Endothelial cell of umbilical vein (primary cell): Measurements from ENCODE around the gene TMCC2. TPM values are rescaled to one million over a fixed set of nuclear protein-coding genes. Genes with fewer than 3 reads are reported as not detected.
A peak's percentile ranks its signal among the peaks of the same experiment; 100 is the strongest.

ENCODE experiments used
- BruUV-seq: library from RNA; stranded (reverse); fragments of 400-500 nt; replicated peaks from 2 replicates; lab custom pipeline; 2021; lab: Mats Ljungman, UMichigan
- CTCF ChIA-PET: fragments of 300-600, 350-600 bp; sonication (Branson Sonifier 250); formaldehyde crosslinking; loops from one replicate; lab custom pipeline; 2021; ENCODE audit warnings: antibody characterized with exemption, inconsistent platforms; lab: Charles Lee
- POLR2A ChIA-PET: fragments of 300-600, 350-600 bp; sonication (Branson Sonifier 250); formaldehyde crosslinking; loops from one replicate; lab custom pipeline; 2021; ENCODE audit warnings: antibody characterized with exemption, inconsistent platforms; lab: Charles Lee
- DNase-seq: peaks from one replicate; pipeline ENCODE4 v3.0.0-alpha.2; 2011; ENCODE audit warnings: low read depth, low spot score
- FAIRE-seq: peaks from 2 replicates; lab custom pipeline; 2011; peaks lifted over from hg19 to GRCh38; lab: Jason Lieb, UNC
- H2AFZ ChIP-seq: 2 replicates; pipeline ENCODE4 v1.6.0; 2012; ENCODE audit warnings: low read depth, low read length, control low read depth, inconsistent platforms
- H3K27ac ChIP-seq: 2 replicates; pipeline ENCODE4 v1.5.1; 2011; ENCODE audit warnings: low read depth, mild to moderate bottlenecking, control low read depth, low read length, moderate library complexity; ENCODE audit not compliant: insufficient read depth
- H3K27me3 ChIP-seq, 2 experiments: 2 replicates each; pipeline versions ENCODE4 v1.6.0 to v1.6.1; 2011; ENCODE audit warnings: low read length in 2 of 2, mixed read lengths in 1 of 2; ENCODE audit not compliant: control insufficient read depth in 2 of 2, insufficient read depth in 2 of 2
- H3K36me3 ChIP-seq, 2 experiments: 2 replicates in 1 of 2; 3 replicates in 1 of 2; pipeline ENCODE4 v1.5.1; 2011; ENCODE audit warnings: low read length in 2 of 2, mild to moderate bottlenecking in 1 of 2, moderate library complexity in 1 of 2; ENCODE audit not compliant: control insufficient read depth in 2 of 2, insufficient read depth in 2 of 2; ENCODE audit errors: extremely low read depth in 1 of 2
- H3K4me1 ChIP-seq: 3 replicates; pipeline ENCODE4 v1.5.1; 2011; ENCODE audit warnings: mild to moderate bottlenecking, low read length; ENCODE audit not compliant: control insufficient read depth, insufficient read depth; ENCODE audit errors: extremely low read depth
- H3K4me2 ChIP-seq: 2 replicates; pipeline ENCODE4 v1.6.1; 2011; ENCODE audit warnings: low read length, control low read depth, mixed read lengths; ENCODE audit not compliant: insufficient read depth
- H3K4me3 ChIP-seq, 3 experiments: fragments of 200-600 bp in 1 of 3; sonication (generic), shearing (Covaris generic) in 1 of 3; replicated peaks in 1 of 3; 2 replicates each; pipeline ENCODE4 v1.5.1; 2011 to 2016; ENCODE audit warnings: control low read depth in 3 of 3, low read length in 3 of 3, mild to moderate bottlenecking in 2 of 3, inconsistent platforms in 1 of 3, low read depth in 1 of 3, moderate library complexity in 1 of 3; ENCODE audit not compliant: insufficient read depth in 1 of 3
- H3K79me2 ChIP-seq: 2 replicates; pipeline ENCODE4 v1.6.0; 2012; ENCODE audit warnings: low read length, inconsistent platforms; ENCODE audit not compliant: control insufficient read depth, insufficient read depth
- H3K9ac ChIP-seq: replicated peaks from 2 replicates; pipeline ENCODE3; 2011; ENCODE audit warnings: low read length, control low read depth; ENCODE audit not compliant: insufficient read depth; ENCODE audit errors: extremely low read depth
- H3K9me1 ChIP-seq: replicated peaks from 3 replicates; pipeline ENCODE4 v1.6.0; 2011; ENCODE audit warnings: mild to moderate bottlenecking, low read length; ENCODE audit not compliant: control insufficient read depth, insufficient read depth; ENCODE audit errors: extremely low read depth
- H3K9me3 ChIP-seq: replicated peaks from 2 replicates; pipeline ENCODE4 v1.5.1; 2012; ENCODE audit warnings: low read length, inconsistent platforms; ENCODE audit not compliant: control insufficient read depth, insufficient read depth
- H4K20me1 ChIP-seq: replicated peaks from 2 replicates; pipeline ENCODE3; 2011; ENCODE audit warnings: mild to moderate bottlenecking, low read length; ENCODE audit not compliant: control insufficient read depth, insufficient read depth; ENCODE audit errors: extremely low read depth
- EZH2 ChIP-seq: IDR thresholded peaks from 2 replicates; pipeline ENCODE4 v1.6.1; 2012; ENCODE audit warnings: borderline replicate concordance, low read depth, mild to moderate bottlenecking, moderate library complexity, low read length, inconsistent platforms; ENCODE audit not compliant: severe bottlenecking
- FOS ChIP-seq: IDR thresholded peaks from 2 replicates; pipeline ENCODE4 v1.6.1; 2011; ENCODE audit warnings: mild to moderate bottlenecking, low read length, moderate library complexity, borderline replicate concordance; ENCODE audit not compliant: insufficient read depth
- GATA2 ChIP-seq: IDR thresholded peaks from 2 replicates; pipeline ENCODE4 v1.7.0; 2011; ENCODE audit warnings: low read depth, mild to moderate bottlenecking, moderate library complexity, mixed read lengths, low read length; ENCODE audit not compliant: insufficient read length, insufficient read depth
- JUN ChIP-seq: IDR thresholded peaks from 2 replicates; pipeline ENCODE4 v1.6.1; 2011; ENCODE audit warnings: borderline replicate concordance, low read depth; ENCODE audit not compliant: insufficient read length, insufficient read depth
- MYC ChIP-seq: IDR thresholded peaks from one replicate; pipeline ENCODE4 v1.6.1; 2011; ENCODE audit warnings: mild to moderate bottlenecking, low read depth, low read length
- POLR2A ChIP-seq: IDR thresholded peaks from 2 replicates; pipeline ENCODE4 v1.6.1; 2012; ENCODE audit warnings: low read depth, mild to moderate bottlenecking, control low read depth, low read length
- POLR2AphosphoS5 ChIP-seq: IDR thresholded peaks from 2 replicates; pipeline ENCODE4 v1.6.1; 2012; ENCODE audit warnings: low read depth, mild to moderate bottlenecking, control low read depth, low read length, moderate library complexity; ENCODE audit not compliant: insufficient read depth
- dilution Hi-C: fragments of 300-500 bp; cut with MboI; formaldehyde crosslinking; loops from one replicate; pipeline ENCODE4 v1.15.0; 2019; ENCODE audit warnings: low sequenced_read_pairs; ENCODE audit not compliant: extremely low pct_ligation_motif_present
- intact Hi-C: fragments of 100-400 bp; cut with micrococcal nuclease; formaldehyde crosslinking; loops from one replicate; pipeline ENCODE4 v1.10.0; 2022
- polyA plus RNA-seq, 4 experiments: library from polyadenylated mRNA; depleted of rRNA in 3 of 4; stranded (reverse) in 3 of 4; unstranded in 1 of 4; fragments of >200 nt; gene quantifications; 2 replicates each; pipeline versions ENCODE4 v1.2.1 to v1.2.3, GENCODE V29; 2011 to 2012; ENCODE audit warnings: missing spikeins in 1 of 4
- total RNA-seq: library from RNA; stranded (reverse); gene quantifications from 2 replicates; pipeline ENCODE4 v1.2.3, GENCODE V29; 2021
- TF ChIP-seq, protein P1 (sequence below), 2 donors: IDR thresholded peaks; 1 replicate in 1 of 2; 2 replicates in 1 of 2; pipeline ENCODE4 v1.5.1; 2011; ENCODE audit warnings: low read length in 2 of 2, mild to moderate bottlenecking in 2 of 2, moderate library complexity in 2 of 2, control low read depth in 1 of 2, inconsistent platforms in 1 of 2, low read depth in 1 of 2; ENCODE audit not compliant: insufficient read depth in 1 of 2; ENCODE audit errors: extremely low read depth in 1 of 2
- TF ChIP-seq, protein P2 (sequence below): IDR thresholded peaks from 2 replicates; pipeline ENCODE4 v1.6.1; 2011; ENCODE audit not compliant: insufficient read depth, insufficient read length

The TMCC2 gene
- total and polyA plus RNA-seq, 2 donors (not counting 3 experiments of a cell fraction or from before 2014, with no cell fraction given) = 2.0 to 2.1 TPM

DNA sequence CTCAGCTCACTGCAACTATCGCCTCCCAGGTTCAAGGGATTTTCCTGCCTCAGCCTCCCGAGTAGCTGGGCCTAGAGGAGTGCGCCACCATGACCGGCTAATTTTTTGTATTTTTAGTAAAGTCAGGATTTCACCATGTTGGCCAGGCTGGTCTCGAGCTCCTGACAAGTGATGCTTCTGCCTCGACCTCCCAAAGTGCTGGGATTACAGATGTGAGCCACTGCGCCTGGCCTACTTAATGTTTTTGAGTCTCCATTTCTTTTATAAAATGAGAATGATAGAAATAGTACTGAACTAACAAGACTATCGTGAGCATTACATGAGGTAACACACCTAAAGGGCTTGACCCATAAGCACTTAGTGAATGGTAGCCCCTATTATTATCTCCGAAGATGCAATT is 72.4 kb downstream of the TMCC2 start:
- POLR2A ChIA-PET = no interaction called here
- Histone ChIP-seq H3K9me3 (no peaks in the 10 kb centered on the region), H3K27me3 (no peaks in the 10 kb centered on the region), H3K27ac (no peak overlapping the region), H3K9ac (no peak overlapping the region), H3K4me3 (no peak overlapping the region), H4K20me1 (no peaks in the 10 kb centered on the region), H3K9me1 (no peaks in the 10 kb centered on the region), H3K4me1 (peaks cover 18% of the 10 kb centered on the region), H3K4me2 (no peak overlapping the region), H3K36me3 (peaks cover 0 to 11% of the 10 kb centered on the region in 2 experiments), H2AFZ (no peak overlapping the region), H3K79me2 (no peaks in the 10 kb centered on the region)
- intact Hi-C loops = no loop called here
- dilution Hi-C loops = no loop called here
- BruUV-seq = no TSS peak
- DNase-seq = no peak
- FAIRE-seq = no peak
- TF ChIP-seq MYC (no peak), POLR2AphosphoS5 (no peak), GATA2 (no peak)
- CTCF ChIA-PET = interaction anchor here (2.3 to 3.2 kb wide), 2 partner anchors 21 to 27 kb away, joined by 6 to 18 read pairs; partner anchors contain the start of gene NUAK2

DNA sequence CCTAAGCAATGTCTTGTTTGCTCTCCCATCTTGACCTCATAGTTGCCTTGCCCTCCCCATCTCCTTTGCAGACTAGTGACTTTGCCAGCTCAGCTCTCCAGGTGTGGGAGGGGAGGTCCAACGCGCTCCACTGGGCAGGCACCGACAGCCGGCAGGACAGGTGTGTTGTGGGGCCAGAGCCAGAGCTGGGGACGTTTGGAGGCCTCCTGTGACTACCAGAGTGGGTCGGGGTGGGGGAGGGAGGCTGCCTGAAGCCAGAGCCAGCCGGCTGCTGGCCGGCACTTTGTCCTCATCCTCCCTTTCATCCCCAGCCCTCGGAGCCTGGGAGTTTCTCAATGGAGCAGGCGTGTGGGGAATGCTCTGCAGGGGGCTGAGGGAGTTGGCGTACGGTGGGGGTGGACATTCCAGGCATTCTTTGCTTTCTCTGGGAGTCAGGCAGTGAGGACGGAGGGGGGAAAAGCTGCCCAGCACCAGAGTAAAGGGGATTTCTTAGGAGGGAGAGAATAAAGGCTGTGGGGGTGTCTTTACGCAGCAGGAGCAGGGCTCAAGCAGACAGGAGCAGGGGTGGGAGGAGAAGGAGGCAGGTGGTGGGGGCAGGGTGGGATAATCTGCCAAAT is 73.6 kb downstream of the TMCC2 start:
- Histone ChIP-seq H4K20me1 (no peaks in the 10 kb centered on the region), H3K9me3 (no peaks in the 10 kb centered on the region), H2AFZ (no peak overlapping the region), H3K4me3 (no peak overlapping the region), H3K79me2 (no peaks in the 10 kb centered on the region), H3K36me3 (peaks cover 0 to 11% of the 10 kb centered on the region in 2 experiments), H3K27me3 (no peaks in the 10 kb centered on the region), H3K4me1 (peaks cover 17% of the 10 kb centered on the region), H3K27ac (no peak overlapping the region), H3K4me2 (no peak overlapping the region), H3K9ac (no peak overlapping the region), H3K9me1 (no peaks in the 10 kb centered on the region)
- intact Hi-C loops = loop anchor here (1.0 kb wide), 1 partner anchor 20 kb away; the partner anchor contains the start of gene NUAK2
- no TSS peak for BruUV-seq
- FAIRE-seq = no peak
- ChIA-PET CTCF (interaction anchor here (0.7 to 2.3 kb wide), 5 partner anchors 16 to 29 kb away, joined by 4 to 9 read pairs (median 6); partner anchors contain the start of gene NUAK2), POLR2A (no interaction called here)
- peak; percentile 62 for DNase-seq
- no peak for TF ChIP-seq POLR2A
- TF ChIP-seq, protein P1, sequence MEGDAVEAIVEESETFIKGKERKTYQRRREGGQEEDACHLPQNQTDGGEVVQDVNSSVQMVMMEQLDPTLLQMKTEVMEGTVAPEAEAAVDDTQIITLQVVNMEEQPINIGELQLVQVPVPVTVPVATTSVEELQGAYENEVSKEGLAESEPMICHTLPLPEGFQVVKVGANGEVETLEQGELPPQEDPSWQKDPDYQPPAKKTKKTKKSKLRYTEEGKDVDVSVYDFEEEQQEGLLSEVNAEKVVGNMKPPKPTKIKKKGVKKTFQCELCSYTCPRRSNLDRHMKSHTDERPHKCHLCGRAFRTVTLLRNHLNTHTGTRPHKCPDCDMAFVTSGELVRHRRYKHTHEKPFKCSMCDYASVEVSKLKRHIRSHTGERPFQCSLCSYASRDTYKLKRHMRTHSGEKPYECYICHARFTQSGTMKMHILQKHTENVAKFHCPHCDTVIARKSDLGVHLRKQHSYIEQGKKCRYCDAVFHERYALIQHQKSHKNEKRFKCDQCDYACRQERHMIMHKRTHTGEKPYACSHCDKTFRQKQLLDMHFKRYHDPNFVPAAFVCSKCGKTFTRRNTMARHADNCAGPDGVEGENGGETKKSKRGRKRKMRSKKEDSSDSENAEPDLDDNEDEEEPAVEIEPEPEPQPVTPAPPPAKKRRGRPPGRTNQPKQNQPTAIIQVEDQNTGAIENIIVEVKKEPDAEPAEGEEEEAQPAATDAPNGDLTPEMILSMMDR (IDR thresholded peaks at IDR 0.05; ENCODE audit: extremely low read depth in 1 of 2, insufficient read depth in 1 of 2, low read depth in 1 of 2, low read length in 2 of 2) = no peak
- no peak for TF ChIP-seq JUN
- TF ChIP-seq, protein P2, sequence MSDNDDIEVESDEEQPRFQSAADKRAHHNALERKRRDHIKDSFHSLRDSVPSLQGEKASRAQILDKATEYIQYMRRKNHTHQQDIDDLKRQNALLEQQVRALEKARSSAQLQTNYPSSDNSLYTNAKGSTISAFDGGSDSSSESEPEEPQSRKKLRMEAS = no peak
- no peak for TF ChIP-seq EZH2
- TF ChIP-seq FOS = no peak
- no peak for TF ChIP-seq GATA2
- no peak for TF ChIP-seq MYC
- no peak for TF ChIP-seq POLR2AphosphoS5
- dilution Hi-C loops = no loop called here
